Left renal pelvis (tissue), 4 donors: ENCODE measurements around the gene KCNIP3. TPM values are rescaled to one million over a fixed set of nuclear protein-coding genes. Genes with fewer than 3 reads are reported as not detected.
"Not testable (repeated sequence)": the region's sequence is repeated elsewhere in the genome, so short reads cannot be mapped to it uniquely, and the experiment has no call there.

ENCODE experiments used
- DNase-seq, 4 donors: peaks; one replicate each; pipeline ENCODE4 v3.0.0-alpha.2; 2013; ENCODE audit warnings: low read depth in 4 of 4, low spot score in 3 of 4
- polyA plus RNA-seq, 4 donors: library from polyadenylated mRNA; unstranded; fragments of 120-200 nt; gene quantifications; one replicate each; pipeline ENCODE4 v1.2.1, GENCODE V29; 2013; ENCODE audit not compliant: insufficient read length in 4 of 4

KCNIP3 gene
- polyA plus RNA-seq, 4 donors: 8.7 to 18.9 (median 11.4) TPM

GRCh38 chr2:95345081-95345562 is 48.0 kb downstream of the KCNIP3 start:
- no peak for DNase-seq

DNA sequence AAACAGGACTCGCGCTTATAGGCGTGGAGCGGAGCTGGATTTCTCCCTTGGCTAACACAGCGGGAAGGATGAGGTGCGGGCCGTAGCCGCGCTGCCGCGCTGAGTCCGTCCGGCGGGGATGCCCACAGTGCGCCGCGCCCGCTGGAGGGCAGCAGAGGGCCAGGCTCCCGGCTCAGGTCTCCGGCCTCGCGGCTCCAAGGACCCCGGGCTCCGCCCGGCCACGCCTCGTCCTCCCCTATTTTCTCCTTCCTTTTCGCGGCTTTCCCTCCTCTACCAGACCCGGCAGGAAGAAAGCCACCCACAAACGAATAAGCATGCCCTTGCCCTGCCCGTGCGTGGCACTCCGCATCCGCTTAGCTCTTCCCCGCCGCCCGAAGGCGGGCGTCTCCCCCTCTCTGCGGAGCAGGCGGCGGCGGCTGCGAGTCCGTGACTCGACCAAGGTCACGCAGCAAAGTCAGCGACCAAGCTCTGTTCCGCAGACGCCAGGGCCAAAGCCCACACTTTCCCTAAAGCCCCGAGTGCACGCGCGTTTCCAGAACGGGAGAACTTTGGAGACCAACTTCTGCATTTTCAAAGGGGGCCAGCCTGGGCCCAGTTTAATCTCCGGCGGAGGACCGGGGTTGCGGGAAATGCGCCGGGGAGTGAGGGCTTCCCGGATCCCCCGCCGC is 48.5 kb downstream of the KCNIP3 start:
- DNase-seq: peak; percentile 64 to 73 (median 66)

DNA sequence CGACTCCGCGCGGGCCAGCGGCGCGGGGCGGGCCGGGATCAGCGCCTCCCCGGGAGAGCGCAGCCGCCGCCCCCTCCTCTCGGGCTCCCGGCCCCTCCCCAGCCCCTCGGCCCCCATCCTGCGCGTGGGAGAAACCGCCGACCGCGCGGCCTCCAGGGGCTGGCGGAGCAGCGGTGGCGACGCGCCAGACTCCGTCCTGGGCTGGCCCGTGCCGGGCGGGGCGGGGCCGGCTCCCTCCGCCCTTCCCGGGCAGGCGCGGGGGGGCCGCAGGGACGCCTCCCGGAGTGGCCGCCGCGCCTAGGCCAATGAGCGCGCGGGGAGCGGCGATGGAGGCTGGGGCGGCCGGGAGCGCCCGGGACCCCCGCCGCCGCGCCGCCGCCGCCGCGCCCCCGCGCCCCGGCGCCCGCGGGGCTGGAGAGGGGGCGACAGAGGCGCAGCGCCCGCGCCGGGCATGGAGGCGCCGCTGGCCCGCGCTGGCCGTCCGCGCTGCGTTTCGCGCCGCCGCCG is 49.1 kb downstream of the KCNIP3 start:
- DNase-seq: no peak

DNA sequence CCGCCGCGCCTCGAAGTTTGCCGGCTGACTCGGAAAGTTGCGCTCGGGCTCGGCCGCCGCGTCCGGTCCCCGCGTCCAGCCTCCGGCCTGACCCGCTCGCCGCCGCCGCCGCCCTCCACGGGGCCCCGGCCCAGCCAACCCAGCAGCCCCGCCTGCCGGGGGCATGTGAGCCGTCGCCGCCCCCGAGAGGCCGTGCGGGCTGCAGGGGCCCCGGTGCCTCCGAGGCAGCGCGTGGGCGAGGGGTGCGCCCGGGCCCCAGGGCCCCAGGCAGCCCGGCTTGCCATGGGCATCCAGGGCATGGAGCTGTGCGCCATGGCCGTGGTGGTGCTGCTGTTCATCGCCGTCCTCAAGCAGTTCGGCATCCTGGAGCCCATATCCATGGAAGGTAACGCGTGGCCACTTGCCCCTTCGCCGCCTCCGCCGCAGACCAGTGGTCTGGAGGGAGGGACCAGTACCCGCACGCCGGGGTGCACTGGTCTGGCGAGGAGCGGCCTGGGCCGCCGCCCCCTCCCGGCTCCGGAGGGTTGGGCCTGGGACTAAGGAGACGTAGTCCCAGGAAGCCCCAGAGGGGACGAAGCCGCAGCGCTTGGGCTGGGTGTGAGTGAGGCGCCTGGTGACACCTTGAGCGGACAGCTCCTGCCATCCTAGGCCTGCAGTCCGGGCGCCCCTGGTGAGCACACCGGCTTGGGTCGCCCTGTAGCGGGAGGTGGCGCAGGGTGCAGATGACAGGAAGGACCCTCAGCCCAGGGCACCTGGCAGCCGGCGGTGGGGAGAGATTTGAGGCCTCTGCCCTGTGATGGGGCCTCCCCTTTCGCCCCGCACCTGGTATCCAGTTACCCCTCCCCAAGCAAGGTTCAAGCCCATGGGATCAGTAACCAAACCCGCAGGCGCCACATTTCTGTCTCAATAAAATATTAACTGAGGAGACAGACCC is 49.9 kb downstream of the KCNIP3 start:
- DNase-seq: no peak

DNA sequence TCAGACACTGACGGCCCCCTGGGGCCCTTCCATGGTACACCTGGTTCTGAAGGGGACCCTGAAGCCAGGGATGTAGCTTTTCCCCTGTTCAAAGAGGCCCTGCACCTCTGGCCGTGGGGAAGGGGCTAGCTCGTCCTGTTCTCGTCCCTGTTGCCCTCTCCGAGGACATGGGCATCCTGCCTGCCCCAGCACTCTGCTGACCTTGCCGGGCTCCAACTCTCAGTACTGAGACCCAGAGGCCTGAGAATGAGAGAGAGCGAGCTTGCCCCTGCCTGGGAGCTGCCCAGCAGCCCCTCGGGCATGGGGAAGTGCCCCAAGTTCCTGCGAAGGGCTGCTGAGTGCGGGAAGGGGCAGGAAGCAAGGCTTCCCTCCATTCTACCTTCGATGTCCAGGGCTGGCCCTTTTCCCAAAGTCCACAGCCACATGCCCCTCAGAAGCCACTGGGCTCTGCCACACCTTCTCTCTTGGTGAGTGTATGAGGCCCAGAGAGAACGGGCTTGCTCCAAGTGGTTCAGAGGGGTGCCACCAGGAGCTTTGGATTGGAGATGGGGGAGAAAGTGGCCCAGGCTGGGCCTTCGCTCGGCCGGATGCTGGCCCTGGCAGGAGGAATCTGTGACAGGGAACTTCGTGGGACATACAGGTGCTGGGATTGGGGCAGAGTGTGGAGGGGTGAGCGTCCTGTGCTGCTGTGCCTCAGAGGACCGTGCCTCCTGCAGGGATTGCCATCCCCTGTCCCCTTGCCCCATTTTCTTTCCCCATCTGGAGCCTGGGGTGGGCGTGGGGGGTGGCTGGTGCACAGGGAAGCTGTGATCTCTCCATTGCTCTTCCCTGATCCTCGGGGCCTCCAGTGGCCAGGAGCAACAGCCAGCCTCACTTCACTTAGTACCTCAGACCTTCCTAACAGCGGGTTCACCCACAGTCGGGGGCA is 50.8 kb downstream of the KCNIP3 start:
- DNase-seq: no peak

- no peak for DNase-seq
Measured at GRCh38 chr2:95348609-95349567, 51.7 kb downstream of the KCNIP3 start.

- DNase-seq: no peak
Measured at GRCh38 chr2:95349568-95350322, 52.6 kb downstream of the KCNIP3 start.

DNA sequence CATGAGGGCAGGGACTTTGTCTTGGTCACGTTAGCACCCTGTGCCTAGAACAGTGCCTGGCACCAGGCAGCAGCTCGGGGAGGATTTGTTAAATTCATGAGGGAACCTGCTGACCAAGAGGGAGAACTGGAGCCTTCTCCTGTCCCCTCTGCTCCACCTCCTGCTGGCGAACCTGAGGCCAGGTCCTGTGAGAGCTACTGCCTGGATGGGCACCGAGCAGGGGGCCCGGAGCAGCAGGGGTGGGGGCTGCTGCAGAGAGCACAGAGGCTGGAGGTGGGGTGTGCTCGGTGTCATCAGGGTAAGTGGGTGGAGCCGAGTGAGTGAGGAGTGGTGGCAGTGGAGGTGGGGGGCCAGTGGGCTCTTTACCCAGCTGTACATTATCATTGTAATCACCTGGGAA is 53.2 kb downstream of the KCNIP3 start:
- DNase-seq: no peak

DNA sequence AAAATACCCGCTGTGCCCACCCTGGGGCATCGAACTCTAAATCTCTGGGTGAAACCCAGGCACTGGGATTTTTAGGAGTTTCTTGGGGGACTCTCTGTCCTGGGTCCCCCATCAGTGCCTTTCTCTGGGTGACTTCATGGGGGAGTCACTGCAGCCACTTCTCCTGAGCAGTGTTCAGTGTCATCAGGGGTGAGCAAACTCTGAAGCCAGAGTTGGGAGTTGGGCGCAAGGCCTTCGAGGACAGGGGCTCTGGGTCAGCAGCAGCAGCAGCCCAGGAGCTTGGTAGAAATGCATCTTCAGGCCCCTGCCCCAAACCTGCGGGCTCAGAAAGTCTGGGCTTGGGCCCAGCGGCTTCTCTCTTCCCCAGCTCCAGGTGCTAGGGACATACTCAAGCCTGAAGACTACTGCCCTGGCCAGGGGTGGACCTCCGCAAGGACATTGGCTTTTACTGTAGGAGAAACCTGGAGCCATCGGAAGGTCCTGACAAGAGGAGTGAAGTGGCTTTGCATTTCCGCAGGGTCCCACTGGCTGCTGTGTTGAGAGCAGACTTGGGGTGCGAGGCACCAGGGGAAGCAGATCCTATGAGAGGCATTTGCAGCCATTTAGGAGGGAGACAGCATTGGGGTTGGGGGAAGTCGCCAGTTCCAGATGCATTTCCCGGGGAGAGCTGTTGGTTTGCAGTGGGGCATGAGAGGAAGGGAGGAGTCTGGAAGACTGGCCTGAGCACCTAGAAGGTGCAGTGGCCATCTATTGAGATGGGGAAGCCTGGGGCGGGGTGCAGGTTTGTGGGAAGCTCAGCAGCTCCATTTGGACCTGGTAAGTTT is 53.8 kb downstream of the KCNIP3 start:
- DNase-seq: no peak

DNA sequence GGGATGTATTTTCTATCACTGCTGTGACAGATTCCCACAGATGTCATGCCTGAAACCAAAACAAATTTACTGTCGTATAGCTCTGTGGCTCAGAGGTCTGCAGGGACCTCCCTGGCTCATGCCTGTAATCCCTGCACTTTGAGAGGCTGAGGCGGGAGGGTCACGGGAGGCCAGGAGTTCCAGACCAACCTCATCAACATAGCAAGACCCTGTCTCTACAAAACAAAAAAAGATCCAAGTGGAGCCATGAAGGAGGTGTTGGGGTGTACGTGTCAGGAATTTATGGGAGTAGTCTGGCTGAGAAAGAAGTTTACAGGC is 54.4 kb downstream of the KCNIP3 start:
- no peak for DNase-seq

DNA sequence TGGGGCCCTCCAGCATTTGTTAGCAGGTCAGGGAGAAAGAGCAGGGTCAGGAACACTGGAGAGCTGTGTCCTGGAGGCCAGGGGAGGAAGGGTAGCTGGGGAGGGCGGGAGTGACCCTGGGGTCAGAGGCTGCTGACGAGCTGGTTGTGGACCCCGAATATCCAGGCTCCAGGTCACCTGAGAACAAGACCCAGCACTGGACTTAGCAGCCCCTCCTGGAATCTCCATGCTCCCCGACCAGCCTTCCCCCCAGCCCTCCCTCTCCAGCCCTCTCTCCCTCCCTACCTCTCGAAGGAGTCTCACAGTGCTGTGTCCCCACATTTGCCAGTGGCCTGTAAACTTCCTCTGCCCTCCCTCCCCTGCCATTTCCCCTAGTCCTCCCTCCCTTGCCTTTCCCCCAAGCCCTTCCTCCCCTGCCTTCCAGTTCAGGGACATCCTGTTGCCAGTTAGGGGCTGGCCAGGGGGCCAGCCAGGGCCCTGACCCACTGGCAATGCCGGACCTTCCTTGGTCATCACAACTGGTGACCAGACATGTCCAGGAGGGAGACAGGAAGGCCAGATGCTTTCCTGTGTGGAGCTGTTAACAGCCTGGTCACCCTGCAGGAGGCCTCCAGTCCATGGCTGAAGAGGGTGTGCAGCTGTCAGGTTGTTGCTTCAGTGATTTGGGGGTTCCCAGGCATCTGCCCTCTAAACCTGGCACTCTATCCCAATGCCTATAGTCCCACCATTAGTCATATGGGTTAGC is 55.3 kb downstream of the KCNIP3 start:
- no peak for DNase-seq

GRCh38 chr2:95353055-95353575 is 56.0 kb downstream of the KCNIP3 start:
- DNase-seq: no peak

- no peak for DNase-seq
Measured at GRCh38 chr2:95353613-95354468, 56.7 kb downstream of the KCNIP3 start.

GRCh38 chr2:95354469-95354901 is 57.3 kb downstream of the KCNIP3 start:
- no peak for DNase-seq

GRCh38 chr2:95354925-95355324 is 57.8 kb downstream of the KCNIP3 start:
- no peak for DNase-seq

DNA sequence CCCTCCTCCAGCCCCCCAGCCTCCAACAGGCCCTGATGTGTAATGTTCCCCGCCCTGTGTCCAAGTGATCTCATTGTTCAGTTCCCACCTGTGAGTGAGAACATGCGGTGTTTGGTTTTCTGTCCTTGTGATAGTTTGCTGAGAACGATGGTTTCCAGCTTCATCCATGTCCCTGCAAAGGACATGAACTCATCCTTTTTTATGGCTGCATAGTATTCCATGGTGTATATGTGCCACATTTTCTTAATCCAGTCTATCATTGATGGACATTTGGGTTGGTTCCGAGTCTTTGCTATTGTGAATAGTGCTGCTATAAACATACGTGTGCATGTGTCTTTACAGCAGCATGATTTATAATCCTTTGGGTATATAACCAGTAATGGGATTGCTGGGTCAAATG is 58.3 kb downstream of the KCNIP3 start:
- not testable (repeated sequence) for DNase-seq
